LNCAP (cell line): Measurements from ENCODE around the gene PLEKHG3.

Source experiments
- TF ChIP-seq, protein P1 (sequence below): fragments of 450-650 bp; IDR thresholded peaks from 2 replicates; pipeline ENCODE4 v1.5.1; 2017; ENCODE audit warnings: mild to moderate bottlenecking

PLEKHG3 gene

DNA sequence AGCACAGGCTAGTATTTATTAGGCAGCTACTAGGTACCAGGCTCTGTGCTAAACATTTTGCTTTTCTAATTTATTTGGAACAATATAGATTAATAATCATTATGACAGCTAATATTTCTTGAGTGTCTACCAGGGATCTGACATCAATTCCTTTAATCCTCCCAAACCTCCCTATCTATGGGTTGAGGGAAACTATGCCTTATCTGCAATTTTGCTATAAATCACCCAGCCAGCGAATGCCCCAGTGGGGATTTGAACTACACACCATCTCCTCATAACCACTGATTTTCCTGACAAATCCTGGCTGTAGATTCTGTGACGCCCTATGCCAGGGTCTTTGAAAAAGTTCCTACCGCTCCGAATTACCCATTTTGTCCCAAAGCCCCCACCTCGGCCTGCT lies 21.4 kb upstream of the PLEKHG3 start:
- TF ChIP-seq, protein P1, sequence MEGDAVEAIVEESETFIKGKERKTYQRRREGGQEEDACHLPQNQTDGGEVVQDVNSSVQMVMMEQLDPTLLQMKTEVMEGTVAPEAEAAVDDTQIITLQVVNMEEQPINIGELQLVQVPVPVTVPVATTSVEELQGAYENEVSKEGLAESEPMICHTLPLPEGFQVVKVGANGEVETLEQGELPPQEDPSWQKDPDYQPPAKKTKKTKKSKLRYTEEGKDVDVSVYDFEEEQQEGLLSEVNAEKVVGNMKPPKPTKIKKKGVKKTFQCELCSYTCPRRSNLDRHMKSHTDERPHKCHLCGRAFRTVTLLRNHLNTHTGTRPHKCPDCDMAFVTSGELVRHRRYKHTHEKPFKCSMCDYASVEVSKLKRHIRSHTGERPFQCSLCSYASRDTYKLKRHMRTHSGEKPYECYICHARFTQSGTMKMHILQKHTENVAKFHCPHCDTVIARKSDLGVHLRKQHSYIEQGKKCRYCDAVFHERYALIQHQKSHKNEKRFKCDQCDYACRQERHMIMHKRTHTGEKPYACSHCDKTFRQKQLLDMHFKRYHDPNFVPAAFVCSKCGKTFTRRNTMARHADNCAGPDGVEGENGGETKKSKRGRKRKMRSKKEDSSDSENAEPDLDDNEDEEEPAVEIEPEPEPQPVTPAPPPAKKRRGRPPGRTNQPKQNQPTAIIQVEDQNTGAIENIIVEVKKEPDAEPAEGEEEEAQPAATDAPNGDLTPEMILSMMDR: no peak

DNA sequence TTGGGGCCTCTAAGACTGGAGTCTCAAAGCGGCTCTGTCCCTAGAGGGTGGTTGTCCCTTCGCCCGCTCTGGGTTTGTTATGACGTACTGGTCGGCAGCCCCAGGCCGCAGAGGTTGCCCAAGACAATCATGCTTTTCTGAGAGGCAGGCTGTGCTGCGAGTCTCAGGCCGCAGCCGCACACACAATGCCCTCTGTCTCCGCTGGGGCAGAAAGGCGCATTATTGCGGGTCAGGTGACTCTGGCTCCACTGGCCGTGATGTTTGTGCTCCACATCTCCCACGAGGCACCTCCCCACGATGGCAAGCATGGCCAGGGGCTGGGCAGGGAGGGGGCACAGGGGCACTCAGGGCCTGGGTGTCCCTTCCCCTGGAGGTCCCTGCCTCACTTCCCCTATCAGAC lies 21.0 kb upstream of the PLEKHG3 start:
- TF ChIP-seq, protein P1: no peak

DNA sequence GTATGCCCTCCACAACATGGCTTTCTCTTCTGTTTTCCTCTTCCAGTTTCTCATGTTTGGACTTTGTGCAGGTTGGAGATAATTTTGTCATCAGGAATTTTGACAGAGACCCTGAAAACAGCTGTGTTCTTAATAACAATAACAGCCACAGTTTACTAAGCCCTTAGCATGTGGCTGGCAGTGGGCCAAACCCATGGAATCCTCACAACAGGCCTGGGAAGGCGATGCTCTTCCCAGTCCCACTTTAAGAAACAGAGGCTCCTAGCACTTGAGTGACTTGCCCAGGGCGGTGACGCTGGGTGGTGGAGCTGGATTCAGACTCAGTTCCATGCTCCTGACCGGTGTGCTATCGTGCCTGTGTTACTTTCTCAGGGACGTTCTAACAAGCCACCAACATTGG lies 20.1 kb upstream of the PLEKHG3 start:
- TF ChIP-seq, protein P1: no peak

DNA sequence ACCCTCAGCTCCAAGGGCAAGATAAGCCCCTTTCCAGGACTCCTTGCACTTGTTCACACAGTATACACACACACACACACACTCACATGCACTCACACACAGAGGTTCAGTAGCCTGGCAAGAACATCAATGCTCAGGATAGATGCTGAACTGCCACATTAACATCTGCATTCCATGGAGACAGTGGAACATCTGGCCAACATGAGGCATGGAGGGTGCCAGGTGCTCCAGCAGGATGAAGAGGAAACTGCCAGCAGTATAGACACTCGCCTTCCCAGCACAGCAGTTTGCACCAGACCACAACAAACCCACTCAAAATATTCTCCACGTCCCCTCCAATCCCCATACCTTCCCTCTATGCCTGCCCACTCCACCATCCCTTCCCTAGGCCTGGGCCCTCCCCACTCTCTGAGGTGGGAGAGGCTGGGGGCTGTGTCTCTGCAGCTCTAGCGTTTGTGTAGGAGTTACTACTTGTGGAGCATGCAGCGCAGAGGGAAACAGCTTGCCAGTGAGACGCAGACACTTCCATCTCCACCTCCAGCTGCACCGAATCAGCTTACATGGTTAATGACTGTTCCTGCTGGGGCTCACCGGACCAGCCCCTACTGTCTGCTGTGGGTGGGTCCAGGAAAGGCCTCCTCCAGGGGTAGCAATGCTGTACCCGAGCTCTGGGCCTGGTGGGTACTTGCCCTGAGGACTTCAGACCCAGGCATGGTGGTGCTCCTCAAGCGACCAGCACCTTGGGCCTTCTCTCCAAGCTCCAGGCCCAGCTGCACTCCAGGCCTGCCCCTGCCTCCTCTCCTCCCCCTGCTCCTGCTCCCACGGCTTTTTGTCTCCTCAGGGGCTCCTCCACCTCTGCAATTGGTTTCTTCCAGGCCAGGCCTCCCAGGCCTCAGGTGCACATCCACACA lies 18.6 kb upstream of the PLEKHG3 start:
- TF ChIP-seq, protein P1: no peak

DNA sequence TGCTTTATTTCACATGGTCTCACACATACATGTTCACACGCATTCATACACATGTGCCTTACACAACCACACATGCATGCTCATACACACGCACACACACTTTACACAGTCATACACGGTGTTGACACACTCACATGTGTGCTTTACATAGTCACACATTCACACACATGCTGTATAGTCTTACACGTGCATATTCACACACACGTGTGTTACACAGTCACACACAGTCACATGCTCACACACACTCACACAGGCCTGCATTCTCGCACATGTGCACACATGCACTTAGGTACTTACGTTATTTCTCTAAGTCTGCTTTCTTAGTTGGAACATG lies 18.0 kb upstream of the PLEKHG3 start:
- TF ChIP-seq, protein P1: no peak

DNA sequence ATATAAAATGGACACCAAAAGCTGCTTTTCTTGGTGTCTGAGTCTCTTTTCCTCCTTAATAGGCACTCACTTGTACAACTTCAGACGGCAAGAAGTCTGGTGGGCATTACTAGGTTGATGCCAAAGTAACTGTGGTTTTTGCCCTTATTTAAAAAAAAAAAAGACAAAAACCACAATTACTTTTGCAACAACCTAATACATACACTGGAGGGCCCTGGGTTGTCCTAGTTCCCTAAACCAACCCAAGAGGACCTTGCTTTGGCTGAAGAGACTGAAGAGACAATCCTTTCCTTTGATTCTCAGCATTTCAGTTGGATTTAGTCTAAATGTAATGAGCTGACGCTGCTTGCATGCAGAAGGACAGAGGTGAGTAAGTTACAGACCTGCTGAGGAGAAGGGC lies 16.2 kb upstream of the PLEKHG3 start:
- TF ChIP-seq, protein P1: no peak

DNA sequence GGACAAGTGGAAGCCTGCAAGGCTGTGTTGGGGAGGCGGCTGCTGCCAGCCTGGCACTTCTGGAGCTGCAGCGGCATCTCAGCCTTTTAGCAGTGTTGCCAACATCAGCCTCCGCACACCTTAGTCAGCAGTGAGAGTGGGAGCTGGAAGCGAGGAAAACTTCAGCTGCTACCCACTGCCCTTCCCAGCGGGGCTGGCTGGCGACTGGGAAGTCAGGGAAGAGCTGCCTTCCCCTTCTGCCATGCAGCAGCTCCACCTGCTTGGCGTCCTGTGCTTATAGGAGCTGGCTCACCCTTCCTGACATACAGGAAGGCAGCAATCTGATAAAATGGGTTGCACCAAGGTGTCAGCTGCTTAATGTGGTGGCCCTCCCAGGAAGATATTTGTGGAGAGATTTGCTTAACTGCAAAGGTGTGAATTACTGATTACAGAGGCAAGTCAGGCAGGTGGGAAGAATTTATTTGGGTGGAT lies 15.4 kb upstream of the PLEKHG3 start:
- TF ChIP-seq, protein P1: no peak

DNA sequence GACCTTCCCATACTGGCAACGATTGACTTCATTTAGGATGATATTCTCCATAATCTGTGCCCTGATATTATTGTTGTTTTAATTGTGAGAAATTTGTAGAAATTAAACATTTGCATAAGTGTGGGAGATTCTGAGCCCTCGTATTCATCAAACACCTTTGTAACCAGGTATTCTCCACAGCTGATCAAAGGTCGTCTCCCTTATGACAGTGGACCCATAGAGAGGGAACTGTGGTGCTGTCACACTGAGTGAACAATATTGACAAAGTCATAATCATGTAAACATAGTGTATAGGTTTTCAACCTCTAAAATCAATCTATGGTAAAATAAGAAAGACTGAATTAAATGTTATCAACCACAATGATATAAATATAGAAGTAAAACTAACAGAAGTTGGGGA lies 14.9 kb upstream of the PLEKHG3 start:
- TF ChIP-seq, protein P1: no peak
